Hippocampal formation (tissue), 2 donors: Measurements from ENCODE around the gene GAB2.
"Not testable (repeated sequence)": the region's sequence is repeated elsewhere in the genome, so short reads cannot be mapped to it uniquely, and the experiment has no call there.

Experiments
- DNase-seq, 2 donors: peaks; one replicate each; lab custom pipeline; 2025; lab: John Stamatoyannopoulos, UW

The GAB2 gene, protein sequence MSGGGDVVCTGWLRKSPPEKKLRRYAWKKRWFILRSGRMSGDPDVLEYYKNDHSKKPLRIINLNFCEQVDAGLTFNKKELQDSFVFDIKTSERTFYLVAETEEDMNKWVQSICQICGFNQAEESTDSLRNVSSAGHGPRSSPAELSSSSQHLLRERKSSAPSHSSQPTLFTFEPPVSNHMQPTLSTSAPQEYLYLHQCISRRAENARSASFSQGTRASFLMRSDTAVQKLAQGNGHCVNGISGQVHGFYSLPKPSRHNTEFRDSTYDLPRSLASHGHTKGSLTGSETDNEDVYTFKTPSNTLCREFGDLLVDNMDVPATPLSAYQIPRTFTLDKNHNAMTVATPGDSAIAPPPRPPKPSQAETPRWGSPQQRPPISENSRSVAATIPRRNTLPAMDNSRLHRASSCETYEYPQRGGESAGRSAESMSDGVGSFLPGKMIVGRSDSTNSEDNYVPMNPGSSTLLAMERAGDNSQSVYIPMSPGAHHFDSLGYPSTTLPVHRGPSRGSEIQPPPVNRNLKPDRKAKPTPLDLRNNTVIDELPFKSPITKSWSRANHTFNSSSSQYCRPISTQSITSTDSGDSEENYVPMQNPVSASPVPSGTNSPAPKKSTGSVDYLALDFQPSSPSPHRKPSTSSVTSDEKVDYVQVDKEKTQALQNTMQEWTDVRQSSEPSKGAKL

GRCh38 chr11:78417175-78417887 is at the start of gene GAB2:
Gene GAB2, minus strand, starts transcription at chr11:78417820. Its CDS starts 100 bp downstream, at chr11:78417720.
- peak in 1 of 2 donors; percentile 65 for DNase-seq

- no peak for DNase-seq
These were observed 49.8 kb upstream of the GAB2 start for GRCh38 chr11:78467370-78467769.

DNA sequence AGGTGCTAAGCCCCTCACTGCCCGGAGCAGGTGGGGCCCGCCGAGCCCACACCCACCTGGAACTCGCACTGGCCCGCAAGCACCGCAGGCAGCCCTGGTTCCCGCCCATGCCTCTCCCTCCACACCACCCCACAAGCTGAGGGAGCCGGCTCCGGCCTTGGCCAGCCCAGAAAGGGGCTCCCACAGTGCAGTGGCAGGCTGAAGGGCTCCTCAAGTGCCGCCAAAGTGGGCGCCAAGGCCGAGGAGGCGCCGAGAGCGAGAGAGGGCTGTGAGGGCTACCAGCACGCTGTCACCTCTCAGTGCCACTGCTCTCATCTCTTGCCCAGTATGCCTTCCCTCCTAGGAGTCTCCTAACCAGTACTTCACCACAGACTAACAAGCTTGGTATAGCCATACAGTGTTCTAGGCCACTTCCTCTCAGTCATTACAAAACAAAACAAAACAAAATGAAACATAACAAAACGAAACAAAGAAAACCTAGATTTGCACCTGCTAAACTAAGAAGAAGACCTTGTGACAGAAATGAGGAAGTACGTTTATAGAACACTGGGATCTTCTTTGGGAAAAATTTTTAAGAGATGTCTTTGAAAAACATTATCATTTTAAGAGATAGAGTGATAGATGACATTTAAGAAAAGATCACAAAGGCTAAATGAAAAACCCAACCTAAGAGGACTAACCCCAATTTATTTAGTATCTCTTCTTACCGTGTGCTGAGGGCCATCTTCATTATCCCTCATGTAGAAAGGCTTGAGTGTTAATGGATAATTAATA is 47.7 kb upstream of the GAB2 start:
- DNase-seq = no peak

DNA sequence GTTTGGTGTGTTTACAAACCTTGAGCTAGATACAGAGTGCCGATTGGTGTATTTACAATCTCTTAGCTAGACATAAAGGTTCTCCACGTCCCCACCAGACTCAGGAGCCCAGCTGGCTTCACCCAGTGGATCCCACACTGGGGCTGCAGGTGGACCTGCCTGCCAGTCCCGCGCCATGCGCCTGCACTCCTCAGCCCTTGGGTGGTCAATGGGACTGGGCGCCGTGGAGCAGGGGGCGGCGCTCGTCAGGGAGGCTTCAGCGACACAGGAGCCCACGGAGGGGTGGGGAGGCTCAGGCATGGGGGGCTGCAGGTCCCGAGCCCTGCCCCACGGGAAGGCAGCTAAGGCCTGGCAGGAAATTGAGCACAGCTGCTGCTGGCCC is 47.2 kb upstream of the GAB2 start:
- DNase-seq = not testable (repeated sequence)

DNA sequence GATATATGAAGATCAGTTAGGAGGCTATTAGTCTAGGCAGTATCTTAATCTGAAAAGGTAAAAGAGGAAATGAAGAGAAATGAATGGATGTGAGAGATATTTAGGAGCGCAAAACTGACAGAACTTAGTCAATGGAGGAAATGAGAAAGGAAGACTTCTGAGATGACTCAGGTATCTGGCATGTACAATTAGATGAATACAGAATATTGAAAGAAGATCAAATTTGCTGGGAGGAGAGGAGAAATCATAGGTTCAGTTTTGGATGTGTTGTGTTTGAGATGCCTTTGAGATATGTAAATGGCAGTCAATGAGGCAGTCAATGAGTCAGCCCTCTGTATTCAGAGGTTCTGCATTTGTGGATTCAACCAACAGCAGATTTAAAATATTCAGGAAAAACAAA is 42.9 kb upstream of the GAB2 start:
- no peak for DNase-seq

DNA sequence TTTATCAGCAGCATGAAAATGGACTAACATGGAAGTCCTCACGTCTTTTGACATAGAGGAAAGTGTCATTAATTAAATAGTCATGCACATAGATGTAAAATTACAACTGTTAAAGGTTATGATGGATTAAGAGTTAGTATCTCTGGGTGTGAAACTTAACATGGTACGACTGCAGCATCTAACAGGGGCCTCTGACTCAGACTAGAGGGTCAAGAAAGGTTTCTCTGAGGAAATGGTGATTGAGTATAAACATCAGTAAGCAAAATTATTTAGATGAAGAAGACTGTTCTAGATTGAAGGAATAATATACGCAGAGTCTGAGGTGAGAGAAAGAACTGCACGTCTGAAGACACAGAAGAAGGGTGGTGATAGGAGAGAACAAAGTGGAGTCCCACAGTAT is 42.1 kb upstream of the GAB2 start:
- DNase-seq = no peak

GRCh38 chr11:78457448-78457847 is 39.8 kb upstream of the GAB2 start:
- DNase-seq = no peak

GRCh38 chr11:78453140-78453935 is 35.7 kb upstream of the GAB2 start:
- no peak for DNase-seq

GRCh38 chr11:78451371-78452150 is 33.9 kb upstream of the GAB2 start:
- no peak for DNase-seq

GRCh38 chr11:78450866-78451265 is 33.2 kb upstream of the GAB2 start:
- no peak for DNase-seq

DNA sequence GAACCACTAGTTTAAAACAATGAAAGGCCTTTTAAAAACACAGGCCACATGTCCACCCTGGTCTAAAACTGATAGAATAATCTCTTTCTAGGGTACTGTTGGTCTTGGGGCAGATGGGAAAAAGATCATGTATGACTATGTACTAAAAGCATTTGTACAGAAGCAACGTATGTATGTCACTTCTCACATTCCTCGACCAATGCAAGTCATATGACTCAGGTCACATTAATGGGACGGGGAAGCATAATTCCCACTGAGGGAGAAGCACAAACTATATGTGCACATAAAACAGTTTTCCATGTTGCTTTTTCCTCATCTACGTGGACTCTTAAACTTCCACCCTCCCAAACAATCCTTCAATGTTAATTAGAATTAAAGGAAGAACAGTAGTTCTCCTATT is 32.2 kb upstream of the GAB2 start:
- no peak for DNase-seq

DNA sequence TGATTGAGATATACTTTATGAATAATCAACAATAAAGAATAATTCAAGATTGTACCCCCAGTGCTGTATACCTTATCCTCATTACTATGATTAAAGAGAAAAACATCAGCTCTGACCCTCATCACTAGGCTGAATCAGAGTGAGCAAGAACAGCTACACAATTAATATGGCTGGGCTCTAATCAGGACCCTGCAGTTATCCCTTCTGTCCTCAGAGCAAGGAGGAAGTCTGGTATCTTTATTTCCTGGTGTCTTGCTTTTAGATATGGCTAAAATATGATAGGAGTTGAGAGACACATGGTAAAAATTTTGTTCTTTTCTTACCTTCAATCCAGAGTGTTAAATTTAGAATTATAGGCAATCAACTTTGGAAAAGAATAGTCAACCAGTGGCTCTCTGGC is 28.6 kb upstream of the GAB2 start:
- DNase-seq = no peak

- DNase-seq = no peak
These were observed 27.1 kb upstream of the GAB2 start for GRCh38 chr11:78444726-78445125.

DNA sequence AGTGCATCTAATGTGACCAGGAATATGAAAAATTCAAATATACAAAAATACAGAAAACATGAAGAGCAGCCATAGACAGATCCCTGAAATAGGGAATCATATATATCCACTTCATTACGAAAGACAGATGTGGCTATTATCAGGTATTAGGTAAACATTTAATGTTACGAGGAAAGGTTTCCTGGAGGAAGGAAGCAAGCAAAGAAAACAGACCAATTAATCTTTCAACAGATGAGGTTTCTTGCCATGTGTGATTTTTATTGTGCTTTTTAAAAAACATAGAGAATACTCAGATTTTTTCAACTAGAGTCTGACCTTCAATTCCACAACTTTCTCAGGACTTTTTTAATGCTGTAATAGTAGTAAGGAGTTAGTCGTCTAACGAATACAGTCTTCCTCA is 24.3 kb upstream of the GAB2 start:
- DNase-seq = no peak

DNA sequence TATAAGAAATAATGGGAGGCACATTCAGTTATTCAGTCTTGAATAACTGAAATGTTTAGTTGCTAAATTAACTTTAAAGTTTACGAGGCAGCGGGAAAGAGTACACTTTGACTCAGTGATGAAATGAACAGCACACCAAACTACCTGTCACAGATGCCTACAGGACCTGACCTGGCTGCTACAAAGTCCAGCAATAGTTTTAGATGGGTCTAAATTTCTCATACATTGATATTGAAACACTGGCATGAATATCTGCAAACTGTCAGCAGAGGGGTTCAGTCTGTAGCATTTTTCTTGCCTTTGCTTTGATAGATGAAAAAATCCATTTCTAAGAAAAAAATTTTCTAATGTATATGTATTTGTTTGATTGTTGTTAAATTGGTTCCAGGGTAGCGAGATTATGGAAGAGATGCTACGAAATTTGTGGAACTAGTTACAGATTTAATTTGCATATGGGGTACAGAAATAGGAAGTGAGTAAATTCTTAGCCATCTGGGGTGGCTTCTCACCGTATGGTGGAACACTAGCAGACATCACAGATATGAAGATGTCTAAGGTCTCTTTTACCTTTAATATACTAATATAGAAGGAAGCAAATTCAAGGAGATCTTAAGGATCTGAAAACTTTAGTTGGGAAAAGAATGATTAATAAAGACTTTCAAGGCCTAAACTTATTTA is 20.8 kb upstream of the GAB2 start:
- no peak for DNase-seq

- no peak for DNase-seq
These were observed 15.3 kb upstream of the GAB2 start for GRCh38 chr11:78432956-78433355.

DNA sequence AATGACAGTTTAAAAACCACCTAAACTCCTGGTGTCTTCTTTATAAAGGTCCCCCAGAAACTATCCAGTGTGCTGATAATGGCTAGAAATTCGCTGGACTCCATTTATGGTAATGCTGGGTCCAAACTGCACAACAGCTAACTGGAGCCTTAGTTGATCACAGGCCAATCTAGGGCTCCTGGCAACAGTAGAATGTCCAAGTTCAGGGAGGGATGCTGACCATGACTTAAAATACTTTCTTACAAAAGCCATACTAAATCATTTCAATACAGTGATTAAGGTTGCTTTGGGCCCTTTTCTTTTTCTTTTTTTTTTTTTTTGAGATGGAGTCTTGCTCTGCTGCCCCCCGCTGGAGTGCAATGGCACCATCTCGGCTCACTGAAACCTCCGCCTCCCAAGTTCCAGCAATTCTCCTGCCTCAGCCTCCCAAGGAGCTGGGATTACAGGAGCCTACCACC is 14.5 kb upstream of the GAB2 start:
- DNase-seq = no peak

- DNase-seq = no peak
These were observed 12.0 kb upstream of the GAB2 start for GRCh38 chr11:78429660-78430059.

DNA sequence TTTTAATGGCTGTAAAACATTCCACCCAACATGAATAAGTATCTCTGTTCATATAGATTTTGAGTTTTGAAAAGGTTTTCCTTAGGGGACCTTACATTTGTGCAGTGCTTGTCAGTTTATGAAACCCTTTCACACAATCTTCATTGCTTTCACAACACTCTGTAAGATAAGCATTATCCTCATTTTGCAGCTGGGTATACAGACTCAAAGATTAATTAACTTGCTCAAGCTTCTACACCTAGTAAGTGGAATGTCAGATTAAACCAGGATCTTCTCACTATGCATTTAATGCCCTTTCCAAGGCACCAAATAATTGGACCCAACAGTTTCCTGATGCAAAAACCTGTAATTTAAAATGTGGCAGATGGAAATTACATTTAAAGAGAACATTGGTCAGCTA is 11.6 kb upstream of the GAB2 start:
- no peak for DNase-seq

GRCh38 chr11:78428773-78429172 is 11.2 kb upstream of the GAB2 start:
- no peak for DNase-seq
